Measurements from ENCODE around the gene TIMELESS. TPM values are rescaled to one million over a fixed set of nuclear protein-coding genes. Genes with fewer than 3 reads are reported as not detected.

TIMELESS gene
- total RNA-seq, 2 experiments from 2014 or later: 44.1 to 45.6 TPM

GRCh38 chr12:56387152-56387736 lies 62.0 kb downstream of the TIMELESS start:
- Mint-ChIP-seq H3K9me3 (no peaks in the 10 kb centered on the region), H3K27me3 (peaks cover 4% of the 10 kb centered on the region), H3K4me3 (no peak overlapping the region), H3K27ac (no peak overlapping the region), H3K36me3 (ENCODE audit: low read depth) (no peaks in the 10 kb centered on the region), H3K4me1 (no peaks in the 10 kb centered on the region)
- no peak for DNase-seq
- CTCF ChIA-PET: interaction anchor here (0.7 kb wide), 1 partner anchor 161 kb away, joined by 3 read pairs; no protein-coding TSS in a partner anchor
- POLR2A ChIA-PET: no interaction called here

- DNase-seq: no peak
- POLR2A ChIA-PET: no interaction called here
- H3K27ac Mint-ChIP-seq: no peak overlapping the region
- CTCF ChIA-PET: interaction anchor here (0.5 to 0.9 kb wide), 3 partner anchors 27 to 383 kb away, joined by 3 to 4 read pairs (median 4); no protein-coding TSS in a partner anchor
- no peaks in the 10 kb centered on the region for H3K4me1 Mint-ChIP-seq
- H3K4me3 Mint-ChIP-seq: no peak overlapping the region
- peaks cover 7% of the 10 kb centered on the region for H3K27me3 Mint-ChIP-seq
- H3K9me3 Mint-ChIP-seq: no peaks in the 10 kb centered on the region
- H3K36me3 Mint-ChIP-seq (ENCODE audit: low read depth): no peaks in the 10 kb centered on the region
Observed at GRCh38 chr12:56385873-56386272, 63.4 kb downstream of the TIMELESS start.

GRCh38 chr12:56382611-56383010 lies 66.6 kb downstream of the TIMELESS start:
- POLR2A ChIA-PET: no interaction called here
- Mint-ChIP-seq H3K27me3 (peaks cover 8% of the 10 kb centered on the region), H3K27ac (no peak overlapping the region), H3K4me1 (no peaks in the 10 kb centered on the region), H3K9me3 (no peaks in the 10 kb centered on the region), H3K4me3 (no peak overlapping the region), H3K36me3 (ENCODE audit: low read depth) (no peaks in the 10 kb centered on the region)
- no peak for DNase-seq
- CTCF ChIA-PET: interaction anchor here (2.1 kb wide), 1 partner anchor 23 kb away, joined by 8 read pairs; the partner anchor contains the start of gene STAT2

GRCh38 chr12:56377989-56378316 lies 71.3 kb downstream of the TIMELESS start:
- Mint-ChIP-seq H3K4me1 (no peaks in the 10 kb centered on the region), H3K36me3 (ENCODE audit: low read depth) (no peaks in the 10 kb centered on the region), H3K27me3 (peaks cover 3% of the 10 kb centered on the region), H3K27ac (no peak overlapping the region), H3K4me3 (no peak overlapping the region), H3K9me3 (no peaks in the 10 kb centered on the region)
- ChIA-PET CTCF (interaction anchor here (1.1 kb wide), 2 partner anchors 18 to 86 kb away, joined by 3 to 7 read pairs; partner anchors contain the start of gene STAT2), POLR2A (interaction anchor here (0.9 kb wide), 1 partner anchor 16 kb away, joined by 3 read pairs; no protein-coding TSS in a partner anchor)
- DNase-seq: no peak

GRCh38 chr12:56377310-56377988 lies 71.8 kb downstream of the TIMELESS start:
- Mint-ChIP-seq H3K36me3 (ENCODE audit: low read depth) (no peaks in the 10 kb centered on the region), H3K4me1 (no peaks in the 10 kb centered on the region), H3K9me3 (no peaks in the 10 kb centered on the region), H3K27me3 (peaks cover 3% of the 10 kb centered on the region), H3K4me3 (no peak overlapping the region), H3K27ac (no peak overlapping the region)
- ChIA-PET POLR2A (interaction anchor here (0.9 kb wide), 1 partner anchor 15 kb away, joined by 3 read pairs; no protein-coding TSS in a partner anchor), CTCF (interaction anchor here (1.1 kb wide), 2 partner anchors 17 to 87 kb away, joined by 3 to 7 read pairs; partner anchors contain the start of gene STAT2)
- no peak for DNase-seq

- Mint-ChIP-seq H3K27me3 (peaks cover 7% of the 10 kb centered on the region), H3K4me3 (no peak overlapping the region), H3K36me3 (ENCODE audit: low read depth) (peaks cover 2% of the 10 kb centered on the region), H3K27ac (no peak overlapping the region), H3K4me1 (no peaks in the 10 kb centered on the region), H3K9me3 (no peaks in the 10 kb centered on the region)
- ChIA-PET CTCF (interaction anchor here (0.6 to 0.9 kb wide), 2 partner anchors 21 to 58 kb away, joined by 3 read pairs; no protein-coding TSS in a partner anchor), POLR2A (no interaction called here)
- DNase-seq: no peak
Observed at GRCh38 chr12:56375598-56376434, 73.4 kb downstream of the TIMELESS start.

- no peak overlapping the region for H3K27ac Mint-ChIP-seq
- CTCF ChIA-PET: interaction anchor here (0.6 to 0.9 kb wide), 2 partner anchors 59 to 546 kb away, joined by 3 read pairs; no protein-coding TSS in a partner anchor
- H3K4me3 Mint-ChIP-seq: no peak overlapping the region
- H3K4me1 Mint-ChIP-seq: no peaks in the 10 kb centered on the region
- H3K27me3 Mint-ChIP-seq: peaks cover 7% of the 10 kb centered on the region
- no peak for DNase-seq
- H3K36me3 Mint-ChIP-seq (ENCODE audit: low read depth): peaks cover 2% of the 10 kb centered on the region
- POLR2A ChIA-PET: interaction anchor here (0.6 kb wide), 1 partner anchor 29 kb away, joined by 3 read pairs; no protein-coding TSS in a partner anchor
- H3K9me3 Mint-ChIP-seq: no peaks in the 10 kb centered on the region
Observed at GRCh38 chr12:56374726-56375597, 74.3 kb downstream of the TIMELESS start.

- Mint-ChIP-seq H3K36me3 (ENCODE audit: low read depth) (peaks cover 2% of the 10 kb centered on the region), H3K4me3 (no peak overlapping the region), H3K27me3 (peaks cover 7% of the 10 kb centered on the region), H3K27ac (no peak overlapping the region), H3K4me1 (no peaks in the 10 kb centered on the region), H3K9me3 (no peaks in the 10 kb centered on the region)
- CTCF ChIA-PET: no interaction called here
- POLR2A ChIA-PET: interaction anchor here (1.0 kb wide), 1 partner anchor 13 kb away, joined by 3 read pairs; no protein-coding TSS in a partner anchor
- no peak for DNase-seq
Observed at GRCh38 chr12:56373515-56373914, 75.7 kb downstream of the TIMELESS start.

- POLR2A ChIA-PET: no interaction called here
Observed at GRCh38 chr12:56366948-56367347, 82.3 kb downstream of the TIMELESS start.

More at GRCh38 chr12:56366948-56367347, 82.3 kb downstream of the TIMELESS start:
- no peak overlapping the region for H3K27ac Mint-ChIP-seq
- no peak for DNase-seq
- H3K9me3 Mint-ChIP-seq: no peaks in the 10 kb centered on the region
- peaks cover 7% of the 10 kb centered on the region for H3K27me3 Mint-ChIP-seq
- H3K4me1 Mint-ChIP-seq: peaks cover 3% of the 10 kb centered on the region
- CTCF ChIA-PET: interaction anchor here (0.8 kb wide), 1 partner anchor 97 kb away, joined by 3 read pairs; no protein-coding TSS in a partner anchor
- peaks cover 2% of the 10 kb centered on the region for H3K36me3 Mint-ChIP-seq (ENCODE audit: low read depth)
- no peak overlapping the region for H3K4me3 Mint-ChIP-seq

Other genes with a start within 250 kb of the TIMELESS start
- 10 to 100 TPM; 33.8 to 35.2 TPM for gene RNF41, start 227.5 kb downstream of the TIMELESS start, total RNA-seq
- gene NABP2, start 225.1 kb downstream of the TIMELESS start, total RNA-seq: 10 to 100 TPM; 49.6 to 52.3 TPM
- gene SLC39A5, start 219.4 kb downstream of the TIMELESS start, total RNA-seq: 1 to 10 TPM in 1 of 2 experiments, under 1 TPM in 1; 0.80 to 1.2 TPM
- gene ANKRD52, start 191.0 kb downstream of the TIMELESS start, total RNA-seq: 10 to 100 TPM; 46.4 to 50.1 TPM
- 10 to 100 TPM; 12.8 to 16.7 TPM for gene COQ10A, start 182.5 kb downstream of the TIMELESS start, total RNA-seq
- 100 to 1,000 TPM; 188 to 193 TPM for gene CS, start 149.1 kb downstream of the TIMELESS start, total RNA-seq
- gene CNPY2, start 133.4 kb downstream of the TIMELESS start, total RNA-seq: 10 to 100 TPM; 95.0 to 99.3 TPM
- 10 to 100 TPM; 61.3 to 64.2 TPM for gene PAN2, start 115.4 kb downstream of the TIMELESS start, total RNA-seq
- 10 to 100 TPM; 11.0 to 11.7 TPM for gene IL23A, start 110.5 kb downstream of the TIMELESS start, total RNA-seq
- gene STAT2, start 89.3 kb downstream of the TIMELESS start, total RNA-seq: 100 to 1,000 TPM; 298 to 304 TPM
- gene APOF, start 86.6 kb downstream of the TIMELESS start, total RNA-seq: not detected
- not detected for gene MIP, start 5.2 kb upstream of the TIMELESS start, total RNA-seq
- 1 to 10 TPM; 2.9 to 3.1 TPM for gene SPRYD4, start 19.2 kb upstream of the TIMELESS start, total RNA-seq
- 1 to 10 TPM in 1 of 2 experiments, under 1 TPM in 1; 0.33 to 1.3 TPM for gene GLS2, start 38.7 kb upstream of the TIMELESS start, total RNA-seq
- 1 to 10 TPM; 3.8 to 4.3 TPM for gene RBMS2, start 72.4 kb upstream of the TIMELESS start, total RNA-seq
- 100 to 1,000 TPM; 121 to 126 TPM for gene BAZ2A, start 180.9 kb upstream of the TIMELESS start, total RNA-seq
- 100 to 1,000 TPM; 529 to 549 TPM for gene ATP5F1B, start 196.6 kb upstream of the TIMELESS start, total RNA-seq
- 100 to 1,000 TPM; 240 to 241 TPM for gene PTGES3, start 238.9 kb upstream of the TIMELESS start, total RNA-seq

Data from activated CD4-positive, alpha-beta memory T cell treated with anti-CD3 and anti-CD28 coated beads, Interleukin-2, amount 10 ng/mL, durations not matched to agents 7 days and 5 days (primary cell).